OCI-LY1 (cell line): ENCODE results near the gene C1QTNF1.

Experiments
- CTCF ChIP-seq: fragments of 200-600 bp; sonication (generic), shearing (Covaris generic); IDR thresholded peaks from 2 replicates; pipeline ENCODE4 v1.5.1; 2017; ENCODE audit warnings: mild to moderate bottlenecking, antibody characterized with exemption, low read length, moderate library complexity, mixed read lengths
- EZH2 ChIP-seq: fragments of 200-600 bp; sonication (generic), shearing (Covaris generic); IDR thresholded peaks from 2 replicates; pipeline ENCODE4 v1.8.0; 2017; ENCODE audit warnings: borderline replicate concordance, mixed run types, mild to moderate bottlenecking, antibody characterized with exemption, low read length, moderate library complexity, mixed read lengths

- TF ChIP-seq CTCF: no peak
- TF ChIP-seq EZH2: no peak
These were observed 40.1 kb downstream of the C1QTNF1 start for GRCh38 chr17:79064026-79064425.
